ENCODE results near the gene SLC25A34.

Gene SLC25A34

DNA sequence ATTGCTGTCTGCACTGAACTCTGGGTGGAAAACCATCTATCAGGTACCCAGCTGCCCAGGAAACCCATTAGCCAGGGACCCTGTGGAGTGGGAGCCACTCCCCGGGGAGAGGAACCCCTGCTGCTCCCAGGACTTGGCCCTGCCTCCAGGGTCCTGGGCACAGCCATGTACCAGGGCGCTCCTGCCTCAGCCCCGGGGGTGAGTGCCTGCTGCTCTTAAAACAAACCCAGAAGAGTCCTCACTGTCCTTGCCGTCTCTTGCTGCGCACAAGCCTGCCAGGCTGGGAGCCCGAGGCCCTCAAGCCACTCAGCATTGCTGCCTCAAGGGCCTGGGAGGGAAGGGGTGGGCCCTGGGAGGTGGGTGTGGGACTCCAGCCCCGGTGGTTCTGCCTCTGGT is 3.4 kb upstream of the SLC25A34 start:
- no peak for DNase-seq

GRCh38 chr1:15733218-15733725 is 2.8 kb upstream of the SLC25A34 start:
- DNase-seq: no peak

DNA sequence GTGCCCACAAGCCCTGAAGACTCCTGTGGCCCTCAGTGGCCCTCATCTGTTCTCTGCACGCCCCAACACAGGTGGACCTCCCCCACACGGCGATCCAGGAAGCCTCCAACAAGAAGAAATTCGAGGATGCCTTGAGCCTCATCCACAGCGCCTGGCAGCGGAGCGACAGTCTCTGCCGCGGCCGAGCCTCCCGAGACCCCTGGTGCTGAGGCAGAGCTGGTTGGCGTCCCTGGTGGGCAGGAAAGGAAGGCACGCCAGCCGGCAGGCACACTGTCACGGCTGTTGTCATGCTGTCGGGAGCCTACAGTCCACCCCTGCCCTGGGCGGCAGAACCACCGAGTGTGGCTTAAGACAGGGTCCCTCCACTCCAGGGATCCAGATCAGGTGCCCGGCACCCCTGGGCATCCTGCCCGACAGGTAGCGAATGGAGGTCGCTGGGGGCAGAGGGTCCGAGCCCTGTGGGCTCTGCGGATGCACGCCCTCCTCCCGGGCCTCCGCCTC is 2.3 kb upstream of the SLC25A34 start:
- DNase-seq: no peak

GRCh38 chr1:15734296-15734695 is 1.8 kb upstream of the SLC25A34 start:
- DNase-seq: no peak

DNA sequence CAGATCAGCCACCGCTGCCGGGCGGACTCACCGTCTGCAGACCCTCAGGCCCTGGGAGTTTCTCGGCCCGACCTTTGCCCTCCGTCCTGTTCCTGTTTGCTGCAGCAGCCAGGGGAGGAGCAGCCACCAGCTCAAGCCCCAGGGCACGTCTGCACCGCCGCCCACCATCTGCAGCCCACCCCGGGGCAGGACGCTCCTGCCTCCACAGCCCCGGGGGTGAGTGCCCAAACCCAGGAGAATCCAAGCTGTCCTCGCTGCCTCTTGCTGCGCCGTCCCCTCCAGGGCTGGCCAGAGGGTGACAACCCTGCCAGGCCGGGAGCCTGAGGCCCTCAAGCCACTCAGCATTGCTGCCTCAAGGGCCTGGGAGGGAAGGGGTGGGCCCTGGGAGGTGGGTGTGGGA is 1.2 kb upstream of the SLC25A34 start:
- no peak for DNase-seq

- no peak for DNase-seq
Measured at GRCh38 chr1:15735304-15736037, 587 bp upstream of the SLC25A34 start.

GRCh38 chr1:15736892-15737261 is 819 bp downstream of the SLC25A34 start:
- DNase-seq: no peak

DNA sequence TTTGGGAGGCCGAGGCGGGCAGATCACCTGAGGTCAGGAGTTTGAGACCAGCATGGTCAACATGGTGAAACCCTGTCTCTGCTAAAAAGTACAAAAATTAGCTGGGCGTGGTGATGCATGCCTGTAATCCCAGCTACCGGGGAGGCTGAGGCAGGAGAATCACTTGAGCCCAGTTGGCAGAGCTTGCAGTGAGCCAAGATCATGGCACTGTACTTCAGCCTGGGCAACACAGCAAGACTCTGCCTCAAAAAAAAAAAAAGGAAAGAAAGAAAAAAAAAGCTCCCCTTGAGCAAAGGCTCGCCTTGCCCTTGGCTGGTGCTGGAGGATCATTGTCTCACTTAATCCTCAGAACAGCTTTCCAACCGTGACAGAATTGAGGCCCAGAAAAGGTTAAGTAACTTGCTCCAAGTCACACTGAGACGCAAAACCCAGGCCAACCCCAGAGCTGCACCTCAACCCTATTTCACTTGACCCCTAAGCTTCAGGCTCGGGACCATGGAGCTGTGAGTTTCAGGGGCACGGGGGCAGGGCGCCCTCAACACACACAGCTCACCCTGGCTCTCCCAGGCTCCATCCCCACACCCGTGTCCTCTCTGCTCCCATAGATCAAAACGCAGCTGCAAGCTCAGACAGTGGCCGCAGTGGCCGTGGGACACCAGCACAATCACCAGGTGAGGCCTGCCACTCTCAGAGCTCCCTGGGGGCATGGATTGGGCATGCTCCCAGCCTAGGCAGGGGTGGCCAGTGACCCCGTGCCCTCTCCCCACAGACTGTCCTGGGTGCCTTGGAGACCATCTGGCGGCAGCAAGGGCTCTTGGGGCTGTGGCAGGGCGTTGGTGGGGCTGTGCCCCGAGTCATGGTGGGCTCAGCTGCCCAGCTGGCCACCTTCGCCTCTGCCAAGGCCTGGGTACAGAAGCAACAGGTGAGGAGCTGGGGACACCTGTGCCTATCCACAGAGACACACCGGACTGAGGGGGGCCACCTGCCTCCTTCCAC is 1.6 kb downstream of the SLC25A34 start:
- no peak for DNase-seq

- DNase-seq: no peak
Measured at GRCh38 chr1:15738416-15739113, 2.5 kb downstream of the SLC25A34 start.

GRCh38 chr1:15739259-15739658 is 3.2 kb downstream of the SLC25A34 start:
- DNase-seq: no peak

- no peak for DNase-seq
Measured at GRCh38 chr1:15739745-15740144, 3.7 kb downstream of the SLC25A34 start.

GRCh38 chr1:15740924-15741850 is 5.1 kb downstream of the SLC25A34 start:
- peak in 40 of 56 donors; percentile 2 to 65 (median 22) for DNase-seq

- no peak for DNase-seq
Measured at GRCh38 chr1:15742339-15742801, 6.3 kb downstream of the SLC25A34 start, which contains the start of gene TMEM82. Gene TMEM82, plus strand, starts transcription at chr1:15742499. Its CDS starts 61 bp downstream, at chr1:15742560.

GRCh38 chr1:15744122-15744679 is 8.1 kb downstream of the SLC25A34 start:
- DNase-seq: no peak

GRCh38 chr1:15747378-15747777 is 11.3 kb downstream of the SLC25A34 start:
- no peak for DNase-seq

- DNase-seq: no peak
Measured at GRCh38 chr1:15748264-15748663, 12.2 kb downstream of the SLC25A34 start.

- DNase-seq: no peak
Measured at GRCh38 chr1:15748690-15749398, 12.8 kb downstream of the SLC25A34 start.

- no peak for DNase-seq
Measured at GRCh38 chr1:15749399-15750291, 13.6 kb downstream of the SLC25A34 start.

Measured in amygdala (tissue), 56 donors.